ENCODE data around the gene PDLIM5. TPM values are rescaled to one million over a fixed set of nuclear protein-coding genes. Genes with fewer than 3 reads are reported as not detected.

PDLIM5 gene
- polyA plus RNA-seq, 1 donor (not counting 4 experiments of a cell fraction or from before 2014, with no cell fraction given), result 112 TPM

GRCh38 chr4:94454405-94454804 lies 2.7 kb downstream of the PDLIM5 start:
- peak overlapping the region; percentile 39 for H3K9ac ChIP-seq (ENCODE audit: control insufficient read depth, extremely low read depth, insufficient read depth, low read length)
- H3K9me3 ChIP-seq (ENCODE audit: control insufficient read depth, low read depth, low read length), result no peaks in the 10 kb centered on the region
- dilution Hi-C loops (cut with MboI; ENCODE audit: extremely low pct_ligation_motif_present, low sequenced_read_pairs), result no loop called here
- peaks cover 1 to 12% of the 10 kb centered on the region in 2 experiments for H3K36me3 ChIP-seq (ENCODE audit: control insufficient read depth in 2 of 2, extremely low read depth in 1 of 2, insufficient read depth in 2 of 2, low read length in 2 of 2)
- peak overlapping the region; percentile 92 for H3K27ac ChIP-seq (ENCODE audit: control insufficient read depth, insufficient read depth, low read length)
- H3K79me2 ChIP-seq (ENCODE audit: control insufficient read depth, insufficient read depth, low read length), result peaks cover 74% of the 10 kb centered on the region
- TF ChIP-seq CTCF (optimal IDR thresholded peaks at IDR 0.05 in 1 of 3, IDR thresholded peaks at IDR 0.05 in 1 of 3, conservative IDR thresholded peaks at IDR 0.05 in 1 of 3; ENCODE audit: extremely low read depth in 1 of 3, insufficient read depth in 2 of 3, low read length in 3 of 3), result no peak
- TF ChIP-seq EZH2 (IDR thresholded peaks at IDR 0.05; ENCODE audit: low read length), result no peak
- DNase-seq (ENCODE audit: low read depth, low spot score) (no peak), FAIRE-seq (peak; percentile 85)
- H3K4me1 ChIP-seq (ENCODE audit: control insufficient read depth, extremely low read depth, insufficient read depth, low read length), result peaks cover 23% of the 10 kb centered on the region
- H4K20me1 ChIP-seq (ENCODE audit: control insufficient read depth, extremely low read depth, insufficient read depth, low read length), result no peaks in the 10 kb centered on the region
- peak overlapping the region; percentile 55 for H3K4me2 ChIP-seq (ENCODE audit: control insufficient read depth, extremely low read depth, insufficient read depth, low read depth, low read length)
- peak overlapping the region; percentile 13 to 97 (median 92) for H3K4me3 ChIP-seq (ENCODE audit: control insufficient read depth in 2 of 3, extremely low read depth in 1 of 3, insufficient read depth in 2 of 3, low read depth in 1 of 3, low read length in 3 of 3)
- peaks cover 2% of the 10 kb centered on the region for H3K9me1 ChIP-seq (ENCODE audit: control insufficient read depth, extremely low read depth, insufficient read depth, low read length)
- no peaks in the 10 kb centered on the region for H3K27me3 ChIP-seq (ENCODE audit: control insufficient read depth, extremely low read depth, insufficient read depth, low read length)
- no peak overlapping the region for H2AFZ ChIP-seq (ENCODE audit: control insufficient read depth, low read length)

GRCh38 chr4:94455081-94455480 lies 3.3 kb downstream of the PDLIM5 start:
- Histone ChIP-seq H3K9me1 (ENCODE audit: control insufficient read depth, extremely low read depth, insufficient read depth, low read length) (peaks cover 2% of the 10 kb centered on the region), H3K4me3 (ENCODE audit: control insufficient read depth in 2 of 3, extremely low read depth in 1 of 3, insufficient read depth in 2 of 3, low read depth in 1 of 3, low read length in 3 of 3) (peak overlapping the region in 2 of 3 experiments; percentile 8 to 37), H3K79me2 (ENCODE audit: control insufficient read depth, insufficient read depth, low read length) (peaks cover 81% of the 10 kb centered on the region), H3K4me2 (ENCODE audit: control insufficient read depth, extremely low read depth, insufficient read depth, low read depth, low read length) (peak overlapping the region; percentile 55), H3K4me1 (ENCODE audit: control insufficient read depth, extremely low read depth, insufficient read depth, low read length) (peaks cover 23% of the 10 kb centered on the region), H2AFZ (ENCODE audit: control insufficient read depth, low read length) (no peak overlapping the region), H3K27ac (ENCODE audit: control insufficient read depth, insufficient read depth, low read length) (peak overlapping the region; percentile 92), H3K27me3 (ENCODE audit: control insufficient read depth, extremely low read depth, insufficient read depth, low read length) (no peaks in the 10 kb centered on the region), H3K36me3 (ENCODE audit: control insufficient read depth in 2 of 2, extremely low read depth in 1 of 2, insufficient read depth in 2 of 2, low read length in 2 of 2) (peaks cover 1 to 12% of the 10 kb centered on the region in 2 experiments), H4K20me1 (ENCODE audit: control insufficient read depth, extremely low read depth, insufficient read depth, low read length) (no peaks in the 10 kb centered on the region), H3K9ac (ENCODE audit: control insufficient read depth, extremely low read depth, insufficient read depth, low read length) (no peak overlapping the region), H3K9me3 (ENCODE audit: control insufficient read depth, low read depth, low read length) (no peaks in the 10 kb centered on the region)
- FAIRE-seq, result peak; percentile 59
- dilution Hi-C loops (cut with MboI; ENCODE audit: extremely low pct_ligation_motif_present, low sequenced_read_pairs), result no loop called here
- no peak for DNase-seq (ENCODE audit: low read depth, low spot score)
- TF ChIP-seq CTCF (optimal IDR thresholded peaks at IDR 0.05 in 1 of 3, IDR thresholded peaks at IDR 0.05 in 1 of 3, conservative IDR thresholded peaks at IDR 0.05 in 1 of 3; ENCODE audit: extremely low read depth in 1 of 3, insufficient read depth in 2 of 3, low read length in 3 of 3), result no peak
- no peak for TF ChIP-seq EZH2 (IDR thresholded peaks at IDR 0.05; ENCODE audit: low read length)
